ENCODE measurements around the gene RPLP2.

RPLP2 gene

GRCh38 chr11:766106-766935, 43.4 kb upstream of the RPLP2 start:
- TF ChIP-seq POLR2A (IDR thresholded peaks at IDR 0.05; ENCODE audit: low read depth, low read length) (peak; percentile 35), TAF1 (IDR thresholded peaks at IDR 0.05; ENCODE audit: borderline replicate concordance, low read depth, low read length) (no peak), POLR2AphosphoS5 (IDR thresholded peaks at IDR 0.05; ENCODE audit: low read depth, low read length) (no peak; the same call in 1 of the 2 replicates)
- no peak for DNase-seq (ENCODE audit: insufficient read length)
- peak; percentile 71 for FAIRE-seq

- no peak for TF ChIP-seq TAF1 (IDR thresholded peaks at IDR 0.05; ENCODE audit: borderline replicate concordance, low read depth, low read length)
- no peak for TF ChIP-seq POLR2A (IDR thresholded peaks at IDR 0.05; ENCODE audit: low read depth, low read length)
- no peak for TF ChIP-seq POLR2AphosphoS5 (IDR thresholded peaks at IDR 0.05; ENCODE audit: low read depth, low read length)
- DNase-seq (ENCODE audit: insufficient read length) = no peak
- FAIRE-seq = no peak
These were observed 42.9 kb upstream of the RPLP2 start for GRCh38 chr11:766936-767210.

DNA sequence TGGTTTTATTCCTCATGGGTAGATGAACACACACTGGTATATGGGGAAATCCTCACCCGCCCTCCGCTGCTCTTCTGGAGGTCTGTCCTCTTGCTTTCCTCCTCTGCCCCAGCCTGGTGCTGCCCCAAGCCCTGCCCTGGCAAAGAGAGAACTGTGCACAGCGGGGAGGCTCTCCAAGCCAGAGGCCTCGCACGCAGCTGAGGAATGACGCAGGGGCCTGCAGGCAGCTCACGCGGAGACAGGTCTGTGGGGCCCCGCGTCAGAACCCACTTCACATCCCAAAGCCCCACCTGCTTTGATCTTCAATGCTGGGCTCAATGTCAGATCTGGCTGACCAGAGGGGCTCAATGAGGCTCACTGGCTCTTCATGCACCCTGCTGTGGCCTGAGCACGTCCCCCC, 42.5 kb upstream of the RPLP2 start:
- TF ChIP-seq POLR2AphosphoS5 (IDR thresholded peaks at IDR 0.05; ENCODE audit: low read depth, low read length) (peak; percentile 63; the same call in 1 of the 2 replicates), TAF1 (IDR thresholded peaks at IDR 0.05; ENCODE audit: borderline replicate concordance, low read depth, low read length) (no peak), POLR2A (IDR thresholded peaks at IDR 0.05; ENCODE audit: low read depth, low read length) (peak; percentile 40; the same call in 1 of the 2 replicates)
- FAIRE-seq = no peak
- DNase-seq (ENCODE audit: insufficient read length) = no peak

GRCh38 chr11:769887-770641, 39.7 kb upstream of the RPLP2 start:
- DNase-seq (ENCODE audit: insufficient read length) = no peak
- TF ChIP-seq POLR2AphosphoS5 (IDR thresholded peaks at IDR 0.05; ENCODE audit: low read depth, low read length) (no peak), POLR2A (IDR thresholded peaks at IDR 0.05; ENCODE audit: low read depth, low read length) (peak; percentile 28; the same call in 1 of the 2 replicates)

DNA sequence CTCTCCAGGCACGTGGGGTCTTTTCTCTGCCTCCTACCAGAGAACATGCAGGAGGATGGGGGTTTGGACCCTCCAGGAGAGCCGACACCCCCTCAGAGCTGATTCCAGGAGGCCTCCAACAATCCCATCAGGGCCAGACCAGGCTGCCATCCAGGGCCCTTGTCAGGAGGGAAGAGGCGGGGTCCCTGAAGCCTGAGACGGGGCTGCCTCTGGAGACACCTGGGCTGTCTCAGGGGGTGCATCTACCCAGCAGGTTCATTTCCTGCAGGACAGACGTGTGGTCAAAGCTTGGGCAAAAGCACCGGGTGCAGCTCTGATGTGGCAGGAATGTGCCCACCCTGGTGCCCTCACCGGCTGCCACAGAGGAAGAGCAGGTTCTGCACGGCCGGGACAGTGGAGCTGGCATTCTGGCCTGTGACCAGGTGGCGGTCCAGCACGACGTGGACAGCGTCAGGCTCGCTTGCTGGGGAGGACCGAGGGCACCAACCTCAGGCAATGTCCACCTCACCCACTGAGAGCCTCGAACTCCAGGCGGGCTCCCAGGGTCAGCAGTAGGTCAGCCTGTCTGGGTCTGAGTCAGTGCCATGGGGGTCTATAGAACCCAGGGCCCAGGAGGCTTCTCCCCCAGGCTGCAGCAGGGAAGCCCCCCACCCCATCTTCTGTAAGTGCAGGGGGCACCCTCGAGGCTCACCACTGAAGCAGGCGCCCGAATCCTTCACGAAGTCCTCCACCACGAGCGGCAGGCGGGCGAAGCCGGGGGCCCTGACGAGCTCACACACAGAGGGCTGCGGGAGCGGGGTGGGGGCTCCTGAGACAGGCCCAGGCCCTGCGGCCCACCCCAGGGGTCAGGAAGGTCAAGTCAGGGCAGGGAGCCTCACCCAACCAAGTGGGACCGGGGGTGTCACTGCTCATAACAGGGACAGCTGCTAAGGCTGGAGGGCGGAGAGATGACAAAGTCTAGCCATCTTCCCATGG, 38.8 kb upstream of the RPLP2 start:
- DNase-seq (ENCODE audit: insufficient read length) (no peak), FAIRE-seq (no peak)
- TF ChIP-seq POLR2AphosphoS5 (IDR thresholded peaks at IDR 0.05; ENCODE audit: low read depth, low read length) = 0 out of 2 replicates have a peak, but pooled peaks have one; percentile 2
- TF ChIP-seq TAF1 (IDR thresholded peaks at IDR 0.05; ENCODE audit: borderline replicate concordance, low read depth, low read length) = no peak

More at GRCh38 chr11:769887-770641, 39.7 kb upstream of the RPLP2 start:
- FAIRE-seq = no peak

- no peak for TF ChIP-seq POLR2A (IDR thresholded peaks at IDR 0.05; ENCODE audit: low read depth, low read length)
- TF ChIP-seq POLR2AphosphoS5 (IDR thresholded peaks at IDR 0.05; ENCODE audit: low read depth, low read length) = no peak
- no peak for TF ChIP-seq TAF1 (IDR thresholded peaks at IDR 0.05; ENCODE audit: borderline replicate concordance, low read depth, low read length)
- DNase-seq (ENCODE audit: insufficient read length) = no peak
- FAIRE-seq = no peak
These were observed 38.1 kb upstream of the RPLP2 start for GRCh38 chr11:771617-772204.

DNA sequence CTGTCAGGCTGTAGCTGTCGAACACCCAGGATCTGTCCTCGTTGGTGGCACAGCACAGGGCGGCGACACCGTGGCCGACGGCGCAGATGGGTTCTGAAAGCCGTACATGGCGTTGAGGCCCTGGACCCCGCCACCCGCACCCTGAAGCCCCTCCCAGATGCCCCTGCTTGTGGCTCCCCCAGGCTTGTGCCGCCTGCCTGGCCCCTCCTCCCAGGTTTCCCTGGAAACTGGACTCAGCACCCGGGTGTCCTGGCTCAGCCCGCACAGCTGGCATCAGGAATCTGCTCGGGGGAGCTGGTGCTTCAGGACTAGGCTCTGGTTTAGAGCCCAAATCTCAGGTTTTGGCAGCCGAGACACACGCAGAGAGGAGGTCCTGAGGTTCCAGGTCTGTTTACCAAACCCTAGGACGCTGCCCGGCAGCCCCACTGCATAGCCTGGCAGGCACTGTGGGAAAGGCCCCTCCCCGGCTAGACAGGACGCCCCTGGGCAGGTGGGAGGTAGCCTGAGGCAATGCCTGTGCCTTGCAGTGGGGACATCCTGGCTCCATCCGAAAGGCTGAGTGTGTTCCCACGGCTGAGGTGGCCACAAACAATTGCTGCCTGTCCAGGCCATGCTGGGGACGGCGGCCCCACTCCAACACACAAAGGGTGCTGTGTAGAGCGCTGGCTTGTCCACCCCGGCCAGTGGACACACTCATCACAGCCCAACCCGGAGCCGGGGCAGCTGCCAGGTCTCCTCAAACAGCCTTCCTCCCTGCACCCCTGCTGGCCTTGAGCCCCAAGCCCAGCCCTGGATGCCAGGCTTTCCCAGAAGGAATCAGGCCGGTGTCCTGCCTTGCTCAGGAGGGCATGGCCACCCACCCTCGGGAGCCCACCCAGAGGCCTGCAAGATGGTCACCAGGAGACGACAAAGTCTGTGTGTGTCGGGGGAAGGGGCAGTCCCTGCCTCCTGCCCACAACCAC, 37.1 kb upstream of the RPLP2 start:
- FAIRE-seq (no peak), DNase-seq (ENCODE audit: insufficient read length) (no peak)
- no peak for TF ChIP-seq POLR2AphosphoS5 (IDR thresholded peaks at IDR 0.05; ENCODE audit: low read depth, low read length)
- TF ChIP-seq POLR2A (IDR thresholded peaks at IDR 0.05; ENCODE audit: low read depth, low read length) = no peak
- TF ChIP-seq TAF1 (IDR thresholded peaks at IDR 0.05; ENCODE audit: borderline replicate concordance, low read depth, low read length) = no peak

- TF ChIP-seq POLR2AphosphoS5 (IDR thresholded peaks at IDR 0.05; ENCODE audit: low read depth, low read length) = no peak
- no peak for TF ChIP-seq POLR2A (IDR thresholded peaks at IDR 0.05; ENCODE audit: low read depth, low read length)
- no peak for TF ChIP-seq TAF1 (IDR thresholded peaks at IDR 0.05; ENCODE audit: borderline replicate concordance, low read depth, low read length)
- no peak for FAIRE-seq
- no peak for DNase-seq (ENCODE audit: insufficient read length)
These were observed 36.3 kb upstream of the RPLP2 start for GRCh38 chr11:773425-773824.

DNA sequence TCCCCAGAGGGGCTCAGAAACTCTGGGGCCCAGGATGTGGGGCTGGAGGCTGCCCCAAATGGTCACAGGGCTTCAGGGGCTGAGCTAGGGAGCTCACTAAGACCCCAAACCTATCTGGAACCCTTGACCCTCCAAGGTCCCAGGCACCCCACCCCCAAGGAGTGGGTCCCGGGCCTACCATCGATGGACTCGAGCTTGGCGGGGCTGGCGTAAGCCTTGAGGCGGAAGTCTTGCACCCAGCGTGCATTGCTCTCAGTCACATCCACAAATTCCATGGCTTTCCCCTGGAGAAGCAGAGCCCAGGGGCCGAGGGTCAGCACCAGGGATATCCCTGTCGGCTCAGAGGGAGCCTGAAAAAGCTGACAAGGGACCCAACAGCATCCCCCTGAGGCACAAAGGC, 35.9 kb upstream of the RPLP2 start:
- DNase-seq (ENCODE audit: insufficient read length) (no peak), FAIRE-seq (no peak)
- TF ChIP-seq TAF1 (IDR thresholded peaks at IDR 0.05; ENCODE audit: borderline replicate concordance, low read depth, low read length) (no peak), POLR2A (IDR thresholded peaks at IDR 0.05; ENCODE audit: low read depth, low read length) (no peak), POLR2AphosphoS5 (IDR thresholded peaks at IDR 0.05; ENCODE audit: low read depth, low read length) (no peak)

Measured in GM12892 (cell line).